Measurements from ENCODE around the gene CHAC1.

Gene CHAC1

GRCh38 chr15:40952901-40953712 is at the start of gene CHAC1:
CHAC1 (plus strand) TSS chr15:40953471; CDS start chr15:40953584, 113 bp downstream.
- DNase-seq (ENCODE audit: low read depth): peak; percentile 86

- DNase-seq (ENCODE audit: low read depth): no peak
These were observed 48.6 kb upstream of the CHAC1 start for GRCh38 chr15:40904552-40905201.

- DNase-seq (ENCODE audit: low read depth): peak; percentile 62
These were observed 46.9 kb upstream of the CHAC1 start for GRCh38 chr15:40906091-40906990.

- DNase-seq (ENCODE audit: low read depth): no peak
These were observed 46.1 kb upstream of the CHAC1 start for GRCh38 chr15:40906991-40907802.

- DNase-seq (ENCODE audit: low read depth): no peak
These were observed 45.2 kb upstream of the CHAC1 start for GRCh38 chr15:40908095-40908494.

GRCh38 chr15:40909662-40910630 is 43.3 kb upstream of the CHAC1 start:
- no peak for DNase-seq (ENCODE audit: low read depth)

GRCh38 chr15:40911141-40911540 is 42.1 kb upstream of the CHAC1 start:
- no peak for DNase-seq (ENCODE audit: low read depth)

GRCh38 chr15:40911693-40912092 is 41.6 kb upstream of the CHAC1 start:
- DNase-seq (ENCODE audit: low read depth): no peak

- no peak for DNase-seq (ENCODE audit: low read depth)
These were observed 40.8 kb upstream of the CHAC1 start for GRCh38 chr15:40912478-40912877.

- DNase-seq (ENCODE audit: low read depth): no peak
These were observed 39.3 kb upstream of the CHAC1 start for GRCh38 chr15:40914013-40914412.

GRCh38 chr15:40914486-40914885 is 38.8 kb upstream of the CHAC1 start:
- DNase-seq (ENCODE audit: low read depth): no peak

- no peak for DNase-seq (ENCODE audit: low read depth)
These were observed 38.1 kb upstream of the CHAC1 start for GRCh38 chr15:40915116-40915661.

GRCh38 chr15:40915679-40916078 is 37.6 kb upstream of the CHAC1 start:
- no peak for DNase-seq (ENCODE audit: low read depth)

- DNase-seq (ENCODE audit: low read depth): no peak
These were observed 35.7 kb upstream of the CHAC1 start for GRCh38 chr15:40917585-40917984.

- DNase-seq (ENCODE audit: low read depth): no peak
These were observed 35.0 kb upstream of the CHAC1 start for GRCh38 chr15:40918146-40918798.

GRCh38 chr15:40918799-40919392 is 34.4 kb upstream of the CHAC1 start:
- DNase-seq (ENCODE audit: low read depth): no peak

- no peak for DNase-seq (ENCODE audit: low read depth)
These were observed 31.2 kb upstream of the CHAC1 start for GRCh38 chr15:40921949-40922607.

GRCh38 chr15:40922608-40923005 is 30.7 kb upstream of the CHAC1 start:
- DNase-seq (ENCODE audit: low read depth): no peak

- DNase-seq (ENCODE audit: low read depth): no peak
These were observed 29.7 kb upstream of the CHAC1 start for GRCh38 chr15:40923551-40923950.

Data from stimulated activated CD8-positive, alpha-beta memory T cell treated with anti-CD3 and anti-CD28 coated beads, Interleukin-15, amount 100 ng/mL, for 24 hours (primary cell).